Activated CD8-positive, alpha-beta T cell treated with anti-CD3 and anti-CD28 coated beads for 36 hours (primary cell): ENCODE measurements around the gene CACNA2D3. TPM values are rescaled to one million over a fixed set of nuclear protein-coding genes. Genes with fewer than 3 reads are reported as not detected.

ENCODE experiments used
- ATAC-seq: fragments of 200-7000 bp; cut with Tn5 transposase; one replicate; pipeline ENCODE4 v1.10.0; 2021; ENCODE audit warnings: mild to moderate bottlenecking, moderate library complexity
- CTCF ChIA-PET: fragments of 350-600 bp; sonication (Branson Sonifier 250); formaldehyde crosslinking; loops from one replicate; lab custom pipeline; 2021; ENCODE audit warnings: antibody characterized with exemption; lab: Charles Lee
- POLR2A ChIA-PET: fragments of 350-600 bp; sonication (Branson Sonifier 250); formaldehyde crosslinking; loops from one replicate; lab custom pipeline; 2021; ENCODE audit warnings: antibody characterized with exemption; lab: Charles Lee
- DNase-seq: peaks from one replicate; pipeline ENCODE4 v3.0.0-alpha.2; 2020
- H3K27ac Mint-ChIP-seq: one replicate; pipeline ENCODE4 v1.8.0; 2021; ENCODE audit warnings: mild to moderate bottlenecking, mixed read lengths
- H3K27me3 Mint-ChIP-seq: one replicate; pipeline ENCODE4 v1.8.0; 2021; ENCODE audit warnings: mixed read lengths
- H3K36me3 Mint-ChIP-seq: one replicate; pipeline ENCODE4 v1.8.0; 2021; ENCODE audit warnings: low read depth, mixed read lengths
- H3K4me1 Mint-ChIP-seq: one replicate; pipeline ENCODE4 v1.8.0; 2021; ENCODE audit warnings: low read depth, mixed read lengths
- H3K4me3 Mint-ChIP-seq: one replicate; pipeline ENCODE4 v1.8.0; 2021; ENCODE audit warnings: mild to moderate bottlenecking, moderate library complexity, mixed read lengths
- H3K9me3 Mint-ChIP-seq: one replicate; pipeline ENCODE4 v1.8.0; 2021; ENCODE audit warnings: mixed read lengths
- CTCF ChIP-seq: fragments of 200-600 bp; IDR thresholded peaks from one replicate; pipeline ENCODE4 v1.8.0; 2022; ENCODE audit warnings: antibody characterized with exemption, mild to moderate bottlenecking
- intact Hi-C: fragments of 100-400 bp; cut with micrococcal nuclease; formaldehyde crosslinking; loops from one replicate; pipeline ENCODE4 v1.10.0; 2022
- total RNA-seq, 2 experiments: library from RNA; stranded (reverse); gene quantifications; one replicate each; pipeline ENCODE4 v1.2.3, GENCODE V29; 2021

Gene CACNA2D3
- total RNA-seq, 2 experiments from 2014 or later, result not detected

DNA sequence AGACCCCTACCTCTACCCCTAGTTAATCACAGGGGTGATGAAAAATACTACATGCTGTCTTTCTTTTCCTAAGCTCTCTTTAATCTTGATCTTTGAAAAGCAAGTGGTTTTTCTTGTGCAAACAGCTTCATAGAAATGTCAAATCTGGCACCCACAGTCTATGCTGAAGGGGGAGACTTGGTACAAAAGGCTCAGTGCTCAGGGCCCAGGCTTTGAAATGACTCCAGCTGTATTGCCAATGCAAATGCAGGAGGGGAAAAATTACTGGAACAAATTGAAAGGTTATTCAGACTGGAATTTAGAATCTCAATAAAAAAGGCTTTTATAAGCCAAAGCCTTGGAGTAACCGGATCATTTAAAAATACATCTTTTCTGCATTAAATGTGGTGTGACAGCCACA is 581.6 kb downstream of the CACNA2D3 start:
- ATAC-seq, result no peak
- H3K4me1 Mint-ChIP-seq, result no peaks in the 10 kb centered on the region
- no peaks in the 10 kb centered on the region for H3K36me3 Mint-ChIP-seq
- ChIA-PET POLR2A (no interaction called here), CTCF (no interaction called here)
- DNase-seq, result no peak
- no peak overlapping the region for H3K27ac Mint-ChIP-seq
- no peaks in the 10 kb centered on the region for H3K27me3 Mint-ChIP-seq
- TF ChIP-seq CTCF, result no peak
- no peaks in the 10 kb centered on the region for H3K9me3 Mint-ChIP-seq
- H3K4me3 Mint-ChIP-seq, result no peak overlapping the region
- intact Hi-C loops, result no loop called here

DNA sequence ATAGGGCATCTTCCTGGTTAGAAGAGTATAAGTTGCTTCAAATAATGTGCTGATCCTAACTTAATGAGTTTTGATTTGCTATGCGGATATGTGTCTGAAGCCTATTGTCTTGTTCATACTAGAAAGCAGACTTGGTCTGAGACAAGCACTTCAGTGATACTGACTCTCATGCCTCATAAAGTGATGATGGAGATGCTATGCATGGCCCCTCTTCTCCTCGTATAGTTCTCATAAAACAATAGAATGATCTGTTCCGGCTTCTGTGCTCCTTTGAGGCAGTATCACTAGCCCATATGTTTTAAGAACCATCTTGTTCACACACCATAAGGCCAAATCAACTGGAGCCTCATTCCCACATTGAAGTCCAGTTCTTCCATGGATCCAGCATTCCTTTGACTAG is 583.4 kb downstream of the CACNA2D3 start:
- DNase-seq, result no peak
- no peak for ATAC-seq
- Mint-ChIP-seq H3K27ac (no peak overlapping the region), H3K4me1 (no peaks in the 10 kb centered on the region), H3K9me3 (no peaks in the 10 kb centered on the region), H3K36me3 (no peaks in the 10 kb centered on the region), H3K4me3 (no peak overlapping the region), H3K27me3 (no peaks in the 10 kb centered on the region)
- intact Hi-C loops, result no loop called here
- ChIA-PET CTCF (no interaction called here), POLR2A (no interaction called here)
- TF ChIP-seq CTCF, result no peak

GRCh38 chr3:54706738-54707137 is 584.4 kb downstream of the CACNA2D3 start:
- no peaks in the 10 kb centered on the region for H3K4me1 Mint-ChIP-seq
- intact Hi-C loops, result no loop called here
- H3K27ac Mint-ChIP-seq, result no peak overlapping the region
- DNase-seq (no peak), ATAC-seq (no peak)
- H3K9me3 Mint-ChIP-seq, result no peaks in the 10 kb centered on the region
- ChIA-PET CTCF (no interaction called here), POLR2A (no interaction called here)
- no peaks in the 10 kb centered on the region for H3K27me3 Mint-ChIP-seq
- TF ChIP-seq CTCF, result no peak
- H3K36me3 Mint-ChIP-seq, result no peaks in the 10 kb centered on the region
- no peak overlapping the region for H3K4me3 Mint-ChIP-seq

DNA sequence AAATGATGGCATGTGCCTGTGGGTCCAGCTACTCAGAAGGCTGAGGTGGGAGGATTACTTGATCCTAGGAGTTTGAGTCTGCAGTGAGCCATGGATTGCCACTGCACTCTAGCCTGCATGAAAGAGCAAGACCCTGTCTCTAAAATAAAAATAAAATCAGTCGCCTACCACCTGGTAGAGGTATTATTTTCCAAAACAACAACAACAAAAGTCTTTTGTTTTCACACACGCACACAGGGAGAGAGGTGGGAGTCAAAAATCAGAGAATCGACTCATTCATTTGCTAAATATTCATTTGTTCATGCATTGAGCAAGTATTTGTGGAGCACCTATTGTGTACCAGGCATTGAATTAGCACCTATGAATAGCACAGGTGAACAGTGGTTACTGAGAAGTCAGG is 587.4 kb downstream of the CACNA2D3 start:
- Mint-ChIP-seq H3K4me3 (no peak overlapping the region), H3K27ac (no peak overlapping the region), H3K4me1 (no peaks in the 10 kb centered on the region), H3K27me3 (no peaks in the 10 kb centered on the region), H3K36me3 (no peaks in the 10 kb centered on the region), H3K9me3 (no peaks in the 10 kb centered on the region)
- intact Hi-C loops, result no loop called here
- DNase-seq (no peak), ATAC-seq (no peak)
- no peak for TF ChIP-seq CTCF
- CTCF ChIA-PET, result no interaction called here
- POLR2A ChIA-PET, result no interaction called here

- DNase-seq, result no peak
- intact Hi-C loops, result no loop called here
- Mint-ChIP-seq H3K9me3 (peaks cover 2% of the 10 kb centered on the region), H3K27me3 (no peaks in the 10 kb centered on the region), H3K27ac (no peak overlapping the region), H3K4me3 (no peak overlapping the region), H3K36me3 (no peaks in the 10 kb centered on the region), H3K4me1 (no peaks in the 10 kb centered on the region)
- ChIA-PET CTCF (no interaction called here), POLR2A (no interaction called here)
- no peak for TF ChIP-seq CTCF
- no peak for ATAC-seq
These were observed 588.6 kb downstream of the CACNA2D3 start for GRCh38 chr3:54710954-54711353.
